Measurements from ENCODE around the gene FGFR2. TPM values are rescaled to one million over a fixed set of nuclear protein-coding genes. Genes with fewer than 3 reads are reported as not detected.

The FGFR2 gene
- total RNA-seq, 1 experiment from 2014 or later, result 5.7 TPM

GRCh38 chr10:121628859-121629258, 30.6 kb upstream of the FGFR2 start:
- BruUV-seq (replicated peaks), result no TSS peak
- no peaks in the 10 kb centered on the region for H3K4me1 ChIP-seq (ENCODE audit: control insufficient read depth, insufficient read depth, low read length)
- no peak overlapping the region for H3K4me3 ChIP-seq (ENCODE audit: low read depth in 2 of 2, low read length in 2 of 2)
- CTCF ChIA-PET, result no interaction called here
- no peaks in the 10 kb centered on the region for H3K36me3 ChIP-seq (ENCODE audit: control insufficient read depth, insufficient read depth, low read length)
- ATAC-seq, result no peak
- in situ Hi-C loops (cut with HindIII; ENCODE audit: low pct_unique_long_range_greater_than_20kb, low sequenced_read_pairs), result no loop called here
- H3K9me3 ChIP-seq (ENCODE audit: control insufficient read depth, insufficient read depth, low read depth, low read length), result no peaks in the 10 kb centered on the region
- no peak overlapping the region for H3K27ac ChIP-seq (ENCODE audit: low read length)
- DNase-seq (ENCODE audit: low read depth, low spot score), result no peak
- TF ChIP-seq, protein P1, sequence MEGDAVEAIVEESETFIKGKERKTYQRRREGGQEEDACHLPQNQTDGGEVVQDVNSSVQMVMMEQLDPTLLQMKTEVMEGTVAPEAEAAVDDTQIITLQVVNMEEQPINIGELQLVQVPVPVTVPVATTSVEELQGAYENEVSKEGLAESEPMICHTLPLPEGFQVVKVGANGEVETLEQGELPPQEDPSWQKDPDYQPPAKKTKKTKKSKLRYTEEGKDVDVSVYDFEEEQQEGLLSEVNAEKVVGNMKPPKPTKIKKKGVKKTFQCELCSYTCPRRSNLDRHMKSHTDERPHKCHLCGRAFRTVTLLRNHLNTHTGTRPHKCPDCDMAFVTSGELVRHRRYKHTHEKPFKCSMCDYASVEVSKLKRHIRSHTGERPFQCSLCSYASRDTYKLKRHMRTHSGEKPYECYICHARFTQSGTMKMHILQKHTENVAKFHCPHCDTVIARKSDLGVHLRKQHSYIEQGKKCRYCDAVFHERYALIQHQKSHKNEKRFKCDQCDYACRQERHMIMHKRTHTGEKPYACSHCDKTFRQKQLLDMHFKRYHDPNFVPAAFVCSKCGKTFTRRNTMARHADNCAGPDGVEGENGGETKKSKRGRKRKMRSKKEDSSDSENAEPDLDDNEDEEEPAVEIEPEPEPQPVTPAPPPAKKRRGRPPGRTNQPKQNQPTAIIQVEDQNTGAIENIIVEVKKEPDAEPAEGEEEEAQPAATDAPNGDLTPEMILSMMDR (IDR thresholded peaks at IDR 0.05), result no peak
- TF ChIP-seq, protein P2, sequence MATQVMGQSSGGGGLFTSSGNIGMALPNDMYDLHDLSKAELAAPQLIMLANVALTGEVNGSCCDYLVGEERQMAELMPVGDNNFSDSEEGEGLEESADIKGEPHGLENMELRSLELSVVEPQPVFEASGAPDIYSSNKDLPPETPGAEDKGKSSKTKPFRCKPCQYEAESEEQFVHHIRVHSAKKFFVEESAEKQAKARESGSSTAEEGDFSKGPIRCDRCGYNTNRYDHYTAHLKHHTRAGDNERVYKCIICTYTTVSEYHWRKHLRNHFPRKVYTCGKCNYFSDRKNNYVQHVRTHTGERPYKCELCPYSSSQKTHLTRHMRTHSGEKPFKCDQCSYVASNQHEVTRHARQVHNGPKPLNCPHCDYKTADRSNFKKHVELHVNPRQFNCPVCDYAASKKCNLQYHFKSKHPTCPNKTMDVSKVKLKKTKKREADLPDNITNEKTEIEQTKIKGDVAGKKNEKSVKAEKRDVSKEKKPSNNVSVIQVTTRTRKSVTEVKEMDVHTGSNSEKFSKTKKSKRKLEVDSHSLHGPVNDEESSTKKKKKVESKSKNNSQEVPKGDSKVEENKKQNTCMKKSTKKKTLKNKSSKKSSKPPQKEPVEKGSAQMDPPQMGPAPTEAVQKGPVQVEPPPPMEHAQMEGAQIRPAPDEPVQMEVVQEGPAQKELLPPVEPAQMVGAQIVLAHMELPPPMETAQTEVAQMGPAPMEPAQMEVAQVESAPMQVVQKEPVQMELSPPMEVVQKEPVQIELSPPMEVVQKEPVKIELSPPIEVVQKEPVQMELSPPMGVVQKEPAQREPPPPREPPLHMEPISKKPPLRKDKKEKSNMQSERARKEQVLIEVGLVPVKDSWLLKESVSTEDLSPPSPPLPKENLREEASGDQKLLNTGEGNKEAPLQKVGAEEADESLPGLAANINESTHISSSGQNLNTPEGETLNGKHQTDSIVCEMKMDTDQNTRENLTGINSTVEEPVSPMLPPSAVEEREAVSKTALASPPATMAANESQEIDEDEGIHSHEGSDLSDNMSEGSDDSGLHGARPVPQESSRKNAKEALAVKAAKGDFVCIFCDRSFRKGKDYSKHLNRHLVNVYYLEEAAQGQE (IDR thresholded peaks at IDR 0.05; ENCODE audit: insufficient read depth in 1 of 2, low read depth in 2 of 2, low read length in 1 of 2), result no peak
- TF ChIP-seq TCF7L2 (IDR thresholded peaks at IDR 0.05; ENCODE audit: low read depth, low read length), result no peak
- TF ChIP-seq SIN3A (IDR thresholded peaks at IDR 0.05; ENCODE audit: borderline replicate concordance, insufficient read depth, low read depth, low read length), result no peak
- no peak for TF ChIP-seq POLR2AphosphoS5 (IDR thresholded peaks at IDR 0.05; ENCODE audit: low read depth, low read length)
- H3K27me3 ChIP-seq (ENCODE audit: control insufficient read depth, insufficient read depth, low read length), result no peaks in the 10 kb centered on the region; the same call in 1 of the 2 replicates
- POLR2A ChIA-PET, result no interaction called here
- intact Hi-C loops (cut with micrococcal nuclease; ENCODE audit: unreplicated experiment), result no loop called here

DNA sequence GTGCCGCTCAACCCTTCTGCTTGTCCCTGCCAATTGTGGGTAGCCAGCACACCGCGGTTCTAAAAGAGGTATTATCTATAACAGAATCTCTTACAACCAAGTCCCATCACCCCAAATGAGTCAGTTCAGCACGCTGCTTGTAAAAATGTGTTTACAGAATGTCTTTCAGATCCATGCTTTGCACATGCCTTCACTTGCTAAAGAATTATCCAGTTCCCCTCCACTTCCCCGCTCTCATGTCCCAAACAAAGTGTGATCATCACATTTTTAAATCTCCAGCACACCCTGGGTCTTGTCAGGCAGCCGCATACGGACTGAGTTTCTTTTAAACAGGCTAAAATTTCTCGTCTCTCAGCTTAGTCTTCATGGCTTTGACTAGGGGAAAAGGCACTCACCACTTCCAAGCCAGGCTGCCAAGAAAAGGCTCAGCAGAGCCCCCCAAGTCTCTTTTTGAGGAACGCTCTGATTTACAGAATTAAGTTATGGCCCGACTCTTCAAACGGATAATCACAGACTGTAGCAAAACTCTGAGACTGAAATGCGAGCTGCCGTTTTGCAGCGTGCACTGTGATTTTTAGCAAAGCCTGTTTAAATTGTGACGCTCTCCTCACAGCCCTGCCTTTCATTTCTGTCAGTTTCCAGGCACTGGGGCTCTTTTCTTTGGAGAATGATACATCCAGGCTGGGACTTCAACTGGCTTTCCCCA, 29.8 kb upstream of the FGFR2 start:
- no TSS peak for BruUV-seq (replicated peaks)
- intact Hi-C loops (cut with micrococcal nuclease; ENCODE audit: unreplicated experiment), result no loop called here
- POLR2A ChIA-PET, result no interaction called here
- ATAC-seq, result no peak
- Histone ChIP-seq H3K9me3 (ENCODE audit: control insufficient read depth, insufficient read depth, low read depth, low read length) (no peaks in the 10 kb centered on the region), H3K27ac (ENCODE audit: low read length) (no peak overlapping the region), H3K36me3 (ENCODE audit: control insufficient read depth, insufficient read depth, low read length) (no peaks in the 10 kb centered on the region), H3K27me3 (ENCODE audit: control insufficient read depth, insufficient read depth, low read length) (peaks cover 3% of the 10 kb centered on the region), H3K4me1 (ENCODE audit: control insufficient read depth, insufficient read depth, low read length) (no peaks in the 10 kb centered on the region), H3K4me3 (ENCODE audit: low read depth in 2 of 2, low read length in 2 of 2) (no peak overlapping the region)
- TF ChIP-seq, protein P1 (IDR thresholded peaks at IDR 0.05), result no peak
- no peak for TF ChIP-seq TCF7L2 (IDR thresholded peaks at IDR 0.05; ENCODE audit: low read depth, low read length)
- TF ChIP-seq, protein P2 (IDR thresholded peaks at IDR 0.05; ENCODE audit: insufficient read depth in 1 of 2, low read depth in 2 of 2, low read length in 1 of 2), result no peak
- no peak for TF ChIP-seq SIN3A (IDR thresholded peaks at IDR 0.05; ENCODE audit: borderline replicate concordance, insufficient read depth, low read depth, low read length)
- TF ChIP-seq POLR2AphosphoS5 (IDR thresholded peaks at IDR 0.05; ENCODE audit: low read depth, low read length), result no peak
- DNase-seq (ENCODE audit: low read depth, low spot score), result no peak
- in situ Hi-C loops (cut with HindIII; ENCODE audit: low pct_unique_long_range_greater_than_20kb, low sequenced_read_pairs), result no loop called here
- CTCF ChIA-PET, result no interaction called here

All from Panc1 (cell line).